BJ (cell line): ENCODE data around the gene PRAME. TPM values are rescaled to one million over a fixed set of nuclear protein-coding genes. Genes with fewer than 3 reads are reported as not detected.

Experiments
- CTCF ChIA-PET: fragments of 350-600 bp; formaldehyde crosslinking; extraction: SDS; loops from one replicate; lab custom pipeline; 2021; ENCODE audit warnings: antibody characterized with exemption, inconsistent platforms; lab: Yijun Ruan, JAX
- POLR2A ChIA-PET: fragments of 300-600 bp; sonication (Branson Sonifier 250); formaldehyde crosslinking; extraction: SDS; loops from one replicate; lab custom pipeline; 2021; ENCODE audit warnings: antibody characterized with exemption; lab: Charles Lee
- DNase-seq: peaks from one replicate; pipeline ENCODE4 v3.0.0-alpha.2; 2011; ENCODE audit warnings: low read depth
- H3K27me3 ChIP-seq: 2 replicates; pipeline ENCODE4 v1.6.0; 2011; ENCODE audit warnings: low read length; ENCODE audit not compliant: control insufficient read depth, insufficient read depth
- H3K36me3 ChIP-seq: 2 replicates; pipeline ENCODE4 v1.5.1; 2011; ENCODE audit warnings: low read length; ENCODE audit not compliant: control insufficient read depth, insufficient read depth
- H3K4me3 ChIP-seq: 2 replicates; pipeline ENCODE4 v1.5.1; 2011; ENCODE audit warnings: low read depth, mild to moderate bottlenecking, control low read depth, low read length
- polyA plus RNA-seq: library from polyadenylated mRNA; depleted of rRNA; stranded (reverse); fragments of >200 nt; gene quantifications from 2 replicates; pipeline ENCODE4 v1.2.3, GENCODE V29; 2011
- TF ChIP-seq, protein P1 (sequence below): IDR thresholded peaks from 2 replicates; pipeline ENCODE4 v1.5.1; 2011; ENCODE audit warnings: low read depth, mild to moderate bottlenecking, control low read depth, inconsistent platforms, low read length, moderate library complexity; ENCODE audit not compliant: insufficient read depth

PRAME gene
- polyA plus RNA-seq, 1 experiment, result 0.15 TPM

GRCh38 chr22:22550789-22551434 is 8.2 kb downstream of the PRAME start:
- CTCF ChIA-PET, result interaction anchor here (0.6 to 1.1 kb wide), 3 partner anchors 26 to 567 kb away, joined by 3 read pairs; no protein-coding TSS in a partner anchor
- DNase-seq, result no peak
- POLR2A ChIA-PET, result no interaction called here
- H3K4me3 ChIP-seq, result no peak overlapping the region
- no peaks in the 10 kb centered on the region for H3K27me3 ChIP-seq
- TF ChIP-seq, protein P1, sequence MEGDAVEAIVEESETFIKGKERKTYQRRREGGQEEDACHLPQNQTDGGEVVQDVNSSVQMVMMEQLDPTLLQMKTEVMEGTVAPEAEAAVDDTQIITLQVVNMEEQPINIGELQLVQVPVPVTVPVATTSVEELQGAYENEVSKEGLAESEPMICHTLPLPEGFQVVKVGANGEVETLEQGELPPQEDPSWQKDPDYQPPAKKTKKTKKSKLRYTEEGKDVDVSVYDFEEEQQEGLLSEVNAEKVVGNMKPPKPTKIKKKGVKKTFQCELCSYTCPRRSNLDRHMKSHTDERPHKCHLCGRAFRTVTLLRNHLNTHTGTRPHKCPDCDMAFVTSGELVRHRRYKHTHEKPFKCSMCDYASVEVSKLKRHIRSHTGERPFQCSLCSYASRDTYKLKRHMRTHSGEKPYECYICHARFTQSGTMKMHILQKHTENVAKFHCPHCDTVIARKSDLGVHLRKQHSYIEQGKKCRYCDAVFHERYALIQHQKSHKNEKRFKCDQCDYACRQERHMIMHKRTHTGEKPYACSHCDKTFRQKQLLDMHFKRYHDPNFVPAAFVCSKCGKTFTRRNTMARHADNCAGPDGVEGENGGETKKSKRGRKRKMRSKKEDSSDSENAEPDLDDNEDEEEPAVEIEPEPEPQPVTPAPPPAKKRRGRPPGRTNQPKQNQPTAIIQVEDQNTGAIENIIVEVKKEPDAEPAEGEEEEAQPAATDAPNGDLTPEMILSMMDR, result no peak
- H3K36me3 ChIP-seq, result no peaks in the 10 kb centered on the region

DNA sequence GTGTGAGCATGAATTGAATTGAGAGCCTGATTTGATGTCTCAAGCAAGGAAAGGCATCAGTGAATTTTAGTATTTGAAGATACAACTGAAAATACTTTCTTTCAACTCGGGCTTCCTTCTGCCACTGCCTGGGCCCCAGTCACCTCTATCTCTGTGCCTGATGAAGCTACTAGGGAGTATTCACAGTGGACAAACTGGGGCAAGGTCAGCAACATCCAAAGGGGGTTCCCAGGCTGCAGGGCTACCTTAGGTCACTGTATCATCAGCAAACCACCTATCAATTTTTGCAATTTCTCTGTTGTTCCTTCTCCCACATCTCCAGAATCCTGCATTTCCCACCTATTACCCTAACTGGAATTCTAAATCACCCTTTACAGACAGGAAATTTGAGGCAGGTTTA is 10.2 kb downstream of the PRAME start:
- no peak for DNase-seq
- H3K4me3 ChIP-seq, result no peak overlapping the region
- H3K36me3 ChIP-seq, result no peaks in the 10 kb centered on the region
- ChIA-PET POLR2A (no interaction called here), CTCF (no interaction called here)
- H3K27me3 ChIP-seq, result no peaks in the 10 kb centered on the region
- TF ChIP-seq, protein P1, result no peak

- no peak for DNase-seq
- ChIA-PET CTCF (interaction anchor here (0.6 kb wide), 1 partner anchor 798 kb away, joined by 3 read pairs; no protein-coding TSS in a partner anchor), POLR2A (no interaction called here)
- Histone ChIP-seq H3K27me3 (no peaks in the 10 kb centered on the region), H3K4me3 (no peak overlapping the region), H3K36me3 (no peaks in the 10 kb centered on the region)
- TF ChIP-seq, protein P1, result no peak
Measured at GRCh38 chr22:22548317-22548716, 10.7 kb downstream of the PRAME start.

DNA sequence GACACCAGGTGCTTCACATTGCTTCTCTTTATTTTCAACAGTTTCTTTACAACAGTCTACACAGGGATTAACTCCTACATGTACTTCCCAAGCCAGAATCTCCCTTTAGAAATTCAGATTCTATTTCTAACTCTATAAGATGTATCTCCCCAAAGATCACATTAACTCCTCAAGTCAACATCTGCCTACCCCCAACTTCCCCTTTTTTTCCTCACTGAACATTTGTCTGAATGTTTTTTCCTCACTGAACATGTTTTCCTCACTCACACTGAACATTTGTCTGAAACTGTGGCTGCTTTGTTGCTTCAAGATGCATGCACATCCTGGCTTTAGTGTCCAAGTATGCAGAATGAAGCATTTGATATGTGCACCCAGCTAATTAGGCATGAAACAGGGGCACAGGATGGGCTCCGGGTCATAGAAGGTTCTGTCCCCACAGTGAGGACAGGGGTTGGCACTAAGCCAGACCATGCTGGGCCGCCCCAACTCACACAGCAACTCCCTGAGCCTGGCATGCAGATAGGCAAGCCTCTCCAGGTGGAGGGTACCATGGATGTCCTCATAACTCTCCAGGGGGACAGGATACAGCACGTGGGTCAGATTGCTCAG is 11.3 kb downstream of the PRAME start:
- POLR2A ChIA-PET, result no interaction called here
- no peak for DNase-seq
- Histone ChIP-seq H3K36me3 (no peaks in the 10 kb centered on the region), H3K4me3 (no peak overlapping the region), H3K27me3 (no peaks in the 10 kb centered on the region)
- TF ChIP-seq, protein P1, result no peak
- CTCF ChIA-PET, result interaction anchor here (0.6 kb wide), 1 partner anchor 797 kb away, joined by 3 read pairs; no protein-coding TSS in a partner anchor

DNA sequence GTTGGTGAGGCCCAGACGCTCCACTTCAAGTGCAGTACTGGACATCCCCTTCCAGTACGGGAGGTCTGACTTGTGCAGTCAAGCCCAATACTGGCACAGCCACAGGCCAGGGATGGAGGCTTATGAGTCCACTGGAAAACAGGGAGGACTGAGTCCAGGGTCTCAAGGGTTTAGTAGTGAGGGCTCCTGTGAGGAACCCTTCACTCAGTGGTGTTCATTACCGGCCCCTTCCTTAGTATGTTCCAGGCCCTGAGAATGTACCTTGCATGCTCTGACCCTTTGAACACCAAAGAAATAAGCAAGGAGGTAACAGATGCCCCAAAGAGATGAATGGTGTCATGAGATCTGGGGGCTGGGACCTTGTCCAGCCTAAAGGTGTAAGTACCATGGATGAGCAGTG is 11.8 kb downstream of the PRAME start:
- ChIA-PET POLR2A (no interaction called here), CTCF (no interaction called here)
- no peaks in the 10 kb centered on the region for H3K27me3 ChIP-seq
- no peak overlapping the region for H3K4me3 ChIP-seq
- H3K36me3 ChIP-seq, result no peaks in the 10 kb centered on the region
- TF ChIP-seq, protein P1, result no peak
- DNase-seq, result no peak
